HG02938 (cell line): ENCODE measurements around the gene SERINC5.
"Not testable (repeated sequence)": the region's sequence is repeated elsewhere in the genome, so short reads cannot be mapped to it uniquely, and the experiment has no call there.

ENCODE experiments used
- ATAC-seq: cut with Tn5 transposase; IDR thresholded peaks from one replicate; pipeline ENCODE4 v1.9.1; 2021; ENCODE audit warnings: mild to moderate bottlenecking, moderate library complexity; ENCODE audit not compliant: unreplicated experiment

The SERINC5 gene

GRCh38 chr5:80181618-80182211 is 74.1 kb downstream of the SERINC5 start:
- no peak for ATAC-seq

- no peak for ATAC-seq
Observed at GRCh38 chr5:80177236-80177635, 78.6 kb downstream of the SERINC5 start.

GRCh38 chr5:80175337-80175736 is 80.5 kb downstream of the SERINC5 start:
- no peak for ATAC-seq

- ATAC-seq, result no peak
Observed at GRCh38 chr5:80174790-80175189, 81.1 kb downstream of the SERINC5 start.

GRCh38 chr5:80172067-80172695 is 83.7 kb downstream of the SERINC5 start:
- no peak for ATAC-seq

- ATAC-seq, result no peak
Observed at GRCh38 chr5:80170117-80170535, 85.7 kb downstream of the SERINC5 start.

GRCh38 chr5:80168388-80169028 is 87.3 kb downstream of the SERINC5 start:
- ATAC-seq, result no peak

- no peak for ATAC-seq
Observed at GRCh38 chr5:80165452-80165851, 90.4 kb downstream of the SERINC5 start.

- no peak for ATAC-seq
Observed at GRCh38 chr5:80161165-80161564, 94.7 kb downstream of the SERINC5 start.

- ATAC-seq, result no peak
Observed at GRCh38 chr5:80160242-80160641, 95.6 kb downstream of the SERINC5 start.

GRCh38 chr5:80159133-80159815 is 96.6 kb downstream of the SERINC5 start:
- ATAC-seq, result no peak

- no peak for ATAC-seq
Observed at GRCh38 chr5:80156156-80156555, 99.7 kb downstream of the SERINC5 start.

- no peak for ATAC-seq
Observed at GRCh38 chr5:80154749-80155148, 101.1 kb downstream of the SERINC5 start.

- not testable (repeated sequence) for ATAC-seq
Observed at GRCh38 chr5:80154289-80154688, 101.6 kb downstream of the SERINC5 start.

- no peak for ATAC-seq
Observed at GRCh38 chr5:80153586-80154126, 102.2 kb downstream of the SERINC5 start.

- no peak for ATAC-seq
Observed at GRCh38 chr5:80152778-80153177, 103.1 kb downstream of the SERINC5 start.

- ATAC-seq, result no peak
Observed at GRCh38 chr5:80151890-80152289, 104.0 kb downstream of the SERINC5 start.

- ATAC-seq, result no peak
Observed at GRCh38 chr5:80150731-80151130, 105.1 kb downstream of the SERINC5 start.

GRCh38 chr5:80149161-80149609 is 106.7 kb downstream of the SERINC5 start:
- ATAC-seq, result no peak

GRCh38 chr5:80147119-80147815 is 108.6 kb downstream of the SERINC5 start:
- ATAC-seq, result no peak

- no peak for ATAC-seq
Observed at GRCh38 chr5:80146046-80146445, 109.8 kb downstream of the SERINC5 start.
